Stimulated activated CD8-positive, alpha-beta memory T cell treated with anti-CD3 and anti-CD28 coated beads, Interleukin-12 subunit alpha, Interleukin-12 subunit beta, amount 100 ng/mL, for 4 hours (primary cell): ENCODE measurements around the gene CYP4F22.

ENCODE experiments used
- DNase-seq: peaks from one replicate; pipeline ENCODE4 v3.0.0-alpha.2; 2020; ENCODE audit warnings: low read depth

CYP4F22 gene

DNA sequence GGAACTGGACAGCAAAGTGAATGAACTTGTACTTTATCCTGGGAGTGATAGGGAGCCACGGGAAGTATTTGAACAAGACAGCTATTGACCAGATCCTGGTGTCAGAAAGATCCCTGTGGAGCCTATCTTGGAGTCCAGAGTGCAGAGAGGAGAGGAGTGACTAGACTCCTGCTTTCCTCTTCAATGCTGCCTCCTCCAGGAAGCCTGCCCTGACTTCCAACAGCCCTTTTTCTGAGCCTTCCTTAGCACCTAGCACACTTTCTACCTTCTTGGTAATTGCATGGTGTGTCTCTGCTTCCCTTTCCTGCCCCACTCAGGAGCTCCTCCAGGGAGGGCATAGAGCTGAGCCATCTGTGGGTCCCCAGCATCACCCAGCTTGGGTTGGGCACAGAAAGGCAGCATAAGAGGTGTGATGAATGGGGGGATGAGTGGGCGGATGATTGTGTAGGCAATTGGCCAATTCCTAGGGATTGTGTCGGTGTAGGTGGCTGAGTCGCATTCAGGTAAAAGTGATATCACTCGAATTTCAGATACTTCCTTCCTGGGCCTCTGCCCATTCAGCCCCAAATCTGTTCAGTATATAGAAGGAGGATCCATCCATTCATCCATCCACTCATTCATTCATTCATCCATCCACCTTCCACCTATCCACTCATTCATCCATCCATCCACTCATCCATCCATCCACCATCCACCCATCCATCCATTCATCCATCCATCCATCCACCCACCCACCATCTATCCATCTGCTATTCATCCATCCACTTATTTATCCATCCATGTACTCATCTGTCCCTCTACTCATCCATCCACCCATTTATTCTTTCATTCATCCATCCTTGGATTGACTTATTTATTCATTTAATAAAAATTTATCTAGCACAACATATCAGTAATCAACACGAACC is 26.9 kb downstream of the CYP4F22 start:
- no peak for DNase-seq

GRCh38 chr19:15536350-15536749 is 28.0 kb downstream of the CYP4F22 start:
- DNase-seq, result no peak

DNA sequence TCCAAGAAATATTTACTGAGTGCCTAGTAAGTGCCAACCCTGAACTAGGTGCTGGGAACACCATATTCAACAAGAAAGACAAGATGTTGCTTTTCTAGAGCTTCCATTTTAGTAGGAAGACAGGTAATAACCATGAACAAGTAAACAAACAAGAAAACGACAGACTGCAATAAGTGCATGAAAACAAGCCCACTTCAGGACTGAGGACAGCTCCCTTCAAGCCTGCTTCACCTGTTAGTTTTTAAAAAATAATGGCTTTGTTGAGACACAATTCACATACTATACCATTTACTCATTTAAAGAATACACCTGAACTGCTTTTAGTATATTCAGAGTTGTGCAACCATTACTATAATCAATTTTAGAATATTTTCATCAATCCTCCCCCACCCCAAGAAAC is 30.4 kb downstream of the CYP4F22 start:
- no peak for DNase-seq

- DNase-seq, result no peak
Observed at GRCh38 chr19:15539638-15540037, 31.3 kb downstream of the CYP4F22 start.

DNA sequence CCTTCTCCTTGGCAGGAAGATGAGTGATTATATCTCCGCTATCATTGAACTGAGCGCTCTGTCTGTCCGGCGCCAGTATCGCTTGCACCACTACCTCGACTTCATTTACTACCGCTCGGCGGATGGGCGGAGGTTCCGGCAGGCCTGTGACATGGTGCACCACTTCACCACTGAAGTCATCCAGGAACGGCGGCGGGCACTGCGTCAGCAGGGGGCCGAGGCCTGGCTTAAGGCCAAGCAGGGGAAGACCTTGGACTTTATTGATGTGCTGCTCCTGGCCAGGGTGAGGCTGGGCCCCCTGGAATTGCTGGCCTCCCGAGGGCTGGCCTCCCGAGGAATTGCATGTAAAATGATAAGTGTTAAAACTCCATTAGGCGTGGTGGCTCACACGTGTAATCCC is 32.1 kb downstream of the CYP4F22 start:
- DNase-seq, result no peak

DNA sequence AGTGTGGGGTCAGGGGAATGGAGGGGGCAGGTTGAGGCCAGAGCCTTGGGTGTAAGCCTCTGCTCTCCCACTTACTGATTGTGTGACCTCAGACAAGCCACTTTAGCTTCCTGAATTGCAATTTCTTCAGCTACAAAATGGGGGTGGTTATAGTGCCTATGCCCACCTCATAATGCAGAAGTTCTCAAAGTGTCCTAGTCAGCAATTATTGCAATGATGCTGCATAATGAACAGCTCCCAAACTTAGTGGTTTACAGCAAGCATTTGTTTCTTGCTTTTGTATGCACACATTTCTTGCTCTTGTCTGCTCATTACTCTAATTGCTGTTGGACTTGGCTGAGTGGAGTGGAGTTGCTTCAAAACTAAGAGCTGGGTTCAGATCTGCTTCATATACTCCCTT is 36.0 kb downstream of the CYP4F22 start:
- DNase-seq, result no peak

DNA sequence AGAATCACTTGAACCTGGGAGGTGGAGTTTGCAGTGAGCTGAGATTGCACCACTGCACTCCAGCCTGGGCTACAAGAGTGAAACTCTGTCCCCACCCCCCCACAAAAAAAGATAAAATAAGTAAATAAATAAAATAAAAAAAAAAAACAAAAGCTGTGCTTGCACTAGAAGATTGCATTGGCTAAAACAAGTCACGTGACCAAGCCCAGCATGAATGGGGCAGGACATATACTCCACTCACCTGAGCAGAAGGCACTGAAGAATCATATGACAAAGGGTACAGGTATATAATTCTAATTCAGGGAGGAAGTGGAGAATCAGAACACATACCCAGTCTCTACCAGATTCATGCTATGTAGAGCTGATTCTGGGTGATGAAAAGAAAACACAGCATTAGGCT is 36.6 kb downstream of the CYP4F22 start:
- no peak for DNase-seq

- DNase-seq, result no peak
Observed at GRCh38 chr19:15548648-15549047, 40.3 kb downstream of the CYP4F22 start.

GRCh38 chr19:15549581-15549980 is 41.3 kb downstream of the CYP4F22 start:
- DNase-seq, result no peak

DNA sequence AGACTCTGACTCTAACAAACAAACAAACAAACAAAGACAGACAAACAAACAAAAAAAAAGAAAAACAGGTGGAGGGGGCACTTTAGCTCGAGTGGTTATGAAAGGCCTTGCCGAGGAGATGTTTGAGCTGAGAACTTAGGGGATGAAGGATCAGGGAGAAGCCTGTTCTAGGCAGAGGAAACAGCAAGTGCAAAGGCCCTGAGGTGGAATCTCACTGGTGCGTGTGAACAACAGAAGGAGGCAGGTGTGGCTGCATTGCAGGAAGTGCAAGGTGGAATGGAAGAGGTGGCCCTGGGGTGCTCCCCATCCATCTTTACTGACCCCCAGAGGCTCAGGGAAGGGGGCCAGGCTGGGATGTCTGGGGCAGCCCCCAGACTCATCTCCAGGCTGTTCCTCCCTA is 41.9 kb downstream of the CYP4F22 start:
- no peak for DNase-seq

DNA sequence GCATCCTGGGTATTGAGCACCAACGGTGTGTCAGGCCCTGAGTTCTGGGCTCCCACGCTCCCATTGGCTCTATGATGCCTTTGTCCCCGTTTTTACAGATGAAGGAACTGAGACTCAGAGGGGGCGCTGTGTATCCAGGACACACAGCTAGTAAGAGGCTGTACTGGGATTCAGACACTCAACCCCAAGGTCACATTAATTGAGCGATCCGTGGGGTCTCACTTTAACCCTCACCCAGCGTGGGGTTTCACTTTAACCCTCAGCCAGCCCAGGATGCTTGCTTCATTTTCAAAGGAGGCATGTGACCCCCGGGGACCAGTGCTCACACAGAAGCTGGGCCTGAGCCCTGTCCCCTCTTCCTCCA is 42.6 kb downstream of the CYP4F22 start:
- DNase-seq, result no peak

- DNase-seq, result peak; percentile 49
Observed at GRCh38 chr19:15551293-15552004, 43.1 kb downstream of the CYP4F22 start.

GRCh38 chr19:15555021-15555420 is 46.7 kb downstream of the CYP4F22 start:
- DNase-seq, result no peak

- DNase-seq, result peak; percentile 91
Observed at GRCh38 chr19:15555759-15556633, 47.7 kb downstream of the CYP4F22 start.

- no peak for DNase-seq
Observed at GRCh38 chr19:15556634-15557181, 48.4 kb downstream of the CYP4F22 start.

- DNase-seq, result no peak
Observed at GRCh38 chr19:15557223-15557622, 48.9 kb downstream of the CYP4F22 start.

GRCh38 chr19:15562145-15562544 is 53.8 kb downstream of the CYP4F22 start:
- no peak for DNase-seq

DNA sequence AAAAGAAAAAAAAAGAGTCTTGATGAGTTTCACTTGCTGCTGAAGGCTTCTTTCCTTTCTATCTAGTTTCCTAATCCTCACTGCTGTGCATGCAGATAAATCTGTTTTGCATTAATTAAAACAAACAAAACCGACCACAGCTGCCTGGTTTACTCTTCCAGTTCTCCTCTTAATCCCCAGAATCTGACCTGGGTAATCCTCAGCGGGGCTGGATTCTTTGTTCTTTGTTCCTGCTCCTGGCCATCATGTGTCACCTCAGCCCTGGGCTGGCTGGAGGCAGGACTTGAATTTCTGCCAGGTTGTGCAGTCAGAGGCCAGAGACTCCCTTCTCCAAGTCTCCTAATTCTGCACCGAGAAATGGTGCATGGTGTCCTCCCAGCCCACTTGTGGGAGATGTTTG is 54.5 kb downstream of the CYP4F22 start:
- DNase-seq, result no peak

- no peak for DNase-seq
Observed at GRCh38 chr19:15563325-15563794, 55.0 kb downstream of the CYP4F22 start.

GRCh38 chr19:15563931-15564330 is 55.6 kb downstream of the CYP4F22 start:
- DNase-seq, result no peak

GRCh38 chr19:15564534-15565168 is 56.3 kb downstream of the CYP4F22 start:
- no peak for DNase-seq

DNA sequence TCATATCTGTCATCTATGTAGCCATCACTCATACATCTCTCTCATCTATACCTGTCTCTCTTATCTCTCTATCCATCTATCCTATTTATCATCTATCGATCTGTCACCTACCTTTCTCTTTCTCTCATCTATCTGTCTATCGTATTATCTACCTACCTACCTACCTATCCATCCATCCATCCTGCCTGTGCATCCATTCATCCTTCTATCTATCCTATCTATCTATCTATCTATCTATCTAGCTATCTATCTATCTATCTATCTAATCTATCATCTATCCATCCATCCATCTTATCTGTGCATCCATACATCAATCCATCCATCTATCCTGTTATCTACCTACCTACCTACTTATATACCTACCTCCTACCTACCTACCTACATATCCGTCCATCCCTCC is 62.1 kb downstream of the CYP4F22 start:
- DNase-seq, result no peak
